ENCODE data around the gene PGM1. TPM values are rescaled to one million over a fixed set of nuclear protein-coding genes. Genes with fewer than 3 reads are reported as not detected.

Gene PGM1
- total and polyA plus RNA-seq, 10 of the 15 experiments (the other 5 are each of a cell fraction or from before 2014, with no cell fraction given): 22.5 to 72.6 (median 50.8) TPM

DNA sequence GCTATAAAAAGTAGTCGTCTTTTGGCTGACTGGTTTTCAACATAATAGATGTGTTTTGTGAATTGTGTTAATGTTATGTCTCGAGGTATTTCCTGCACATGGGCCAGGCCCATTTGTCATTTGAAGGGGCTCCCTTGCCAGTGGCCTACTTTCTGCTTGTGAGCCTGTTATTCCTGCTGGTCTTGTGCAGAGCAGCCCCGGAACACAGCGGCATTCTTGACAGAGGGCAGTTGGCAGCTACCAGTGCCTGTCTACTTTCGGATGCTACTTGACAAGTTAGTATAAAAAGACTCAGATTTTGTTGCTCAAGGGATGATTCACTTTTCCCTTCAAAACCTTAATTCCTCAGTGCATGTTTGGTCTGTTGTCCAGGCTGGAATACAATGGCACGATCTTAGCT lies 28.5 kb downstream of the PGM1 start (continued):
- no peak for TF ChIP-seq NFYB (IDR thresholded peaks at IDR 0.05; ENCODE audit: insufficient read depth, low read depth, low read length)
- no peak for TF ChIP-seq CEBPB (IDR thresholded peaks at IDR 0.05; ENCODE audit: borderline replicate concordance in 1 of 2, low read depth in 2 of 2, low read length in 2 of 2)

- BruUV-seq (replicated peaks): no TSS peak
- RAD21 ChIA-PET (ENCODE audit: unreplicated experiment): interaction anchor here (0.5 to 2.0 kb wide), 2 partner anchors 65 to 1054 kb away, joined by 3 to 8 read pairs; no protein-coding TSS in a partner anchor
- Histone ChIP-seq H3K4me3 (no peak overlapping the region), H3K27ac (ENCODE audit: control insufficient read depth, insufficient read depth) (no peak overlapping the region), H3K9me3 (replicated peaks; ENCODE audit: control insufficient read depth, insufficient read depth, low read length) (no peaks in the 10 kb centered on the region; the same call in 2 of the 3 replicates), H2AFZ (ENCODE audit: control insufficient read depth, low read depth, low read length) (peak overlapping the region; percentile 20; the same call in 1 of the 2 replicates), H3K4me2 (ENCODE audit: control insufficient read depth, insufficient read depth) (peak overlapping the region; percentile 47), H3K4me1 (ENCODE audit: control insufficient read depth, insufficient read depth, low read length) (peaks cover 6% of the 10 kb centered on the region; the same call in 1 of the 2 replicates), H3K27me3 (replicated peaks in 1 of 2; ENCODE audit: control insufficient read depth in 2 of 2, insufficient read depth in 2 of 2, low read length in 1 of 2) (no peaks in the 10 kb centered on the region), H4K20me1 (ENCODE audit: control insufficient read depth, insufficient read depth) (no peaks in the 10 kb centered on the region), H3K79me2 (ENCODE audit: control insufficient read depth, insufficient read depth, low read length) (no peaks in the 10 kb centered on the region; the same call in none of the 2 replicates), H3K9ac (ENCODE audit: control insufficient read depth, insufficient read depth, low read length) (no peak overlapping the region; the same call in 1 of the 2 replicates), H3K36me3 (ENCODE audit: control insufficient read depth in 2 of 2, insufficient read depth in 2 of 2, low read length in 1 of 2) (peaks cover 0 to under 1% of the 10 kb centered on the region in 2 experiments; a peak in 1 of 4 replicates)
- CTCF ChIA-PET: interaction anchor here (0.7 to 3.4 kb wide), 8 partner anchors 9 to 623 kb away, joined by 3 to 12 read pairs (median 6); no protein-coding TSS in a partner anchor
- ATAC-seq (peak; percentile 69), DNase-seq (ENCODE audit: low read depth, low spot score) (peak; percentile 3), FAIRE-seq (no peak)
- WGBS (ENCODE audit: insufficient coverage, insufficient replicate concordance, low lambda C conversion rate, missing lambda C conversion rate): 36% methylated on average over 7 of the region's 7 CpGs
- in situ Hi-C loops (cut with MboI): no loop called here
- 0 out of 2 replicates have a peak, but pooled peaks have one; percentile 6 for TF ChIP-seq RUNX3 (IDR thresholded peaks at IDR 0.05; ENCODE audit: low read length)
- TF ChIP-seq JUNB (IDR thresholded peaks at IDR 0.05): no peak
- peak; percentile 34; the same call in 1 of the 2 replicates for TF ChIP-seq NR2F1 (conservative IDR thresholded peaks at IDR 0.05)
- TF ChIP-seq, protein P1, sequence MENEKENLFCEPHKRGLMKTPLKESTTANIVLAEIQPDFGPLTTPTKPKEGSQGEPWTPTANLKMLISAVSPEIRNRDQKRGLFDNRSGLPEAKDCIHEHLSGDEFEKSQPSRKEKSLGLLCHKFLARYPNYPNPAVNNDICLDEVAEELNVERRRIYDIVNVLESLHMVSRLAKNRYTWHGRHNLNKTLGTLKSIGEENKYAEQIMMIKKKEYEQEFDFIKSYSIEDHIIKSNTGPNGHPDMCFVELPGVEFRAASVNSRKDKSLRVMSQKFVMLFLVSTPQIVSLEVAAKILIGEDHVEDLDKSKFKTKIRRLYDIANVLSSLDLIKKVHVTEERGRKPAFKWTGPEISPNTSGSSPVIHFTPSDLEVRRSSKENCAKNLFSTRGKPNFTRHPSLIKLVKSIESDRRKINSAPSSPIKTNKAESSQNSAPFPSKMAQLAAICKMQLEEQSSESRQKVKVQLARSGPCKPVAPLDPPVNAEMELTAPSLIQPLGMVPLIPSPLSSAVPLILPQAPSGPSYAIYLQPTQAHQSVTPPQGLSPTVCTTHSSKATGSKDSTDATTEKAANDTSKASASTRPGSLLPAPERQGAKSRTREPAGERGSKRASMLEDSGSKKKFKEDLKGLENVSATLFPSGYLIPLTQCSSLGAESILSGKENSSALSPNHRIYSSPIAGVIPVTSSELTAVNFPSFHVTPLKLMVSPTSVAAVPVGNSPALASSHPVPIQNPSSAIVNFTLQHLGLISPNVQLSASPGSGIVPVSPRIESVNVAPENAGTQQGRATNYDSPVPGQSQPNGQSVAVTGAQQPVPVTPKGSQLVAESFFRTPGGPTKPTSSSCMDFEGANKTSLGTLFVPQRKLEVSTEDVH (IDR thresholded peaks at IDR 0.05; ENCODE audit: low read depth, partially characterized antibody): no peak
- TF ChIP-seq YY1 (IDR thresholded peaks at IDR 0.05; ENCODE audit: low read depth, low read length): peak; percentile 19; the same call in 1 of the 2 replicates
- TF ChIP-seq RAD21 (IDR thresholded peaks at IDR 0.05; ENCODE audit: insufficient read depth, low read depth, low read length): peak; percentile 37
- SMC1A ChIA-PET (ENCODE audit: uncharacterized antibody, unreplicated experiment): interaction anchor here (0.8 to 2.5 kb wide), 8 partner anchors 9 to 77 kb away, joined by 3 to 7 read pairs (median 3); no protein-coding TSS in a partner anchor
- intact Hi-C loops (cut with micrococcal nuclease; ENCODE audit: unreplicated experiment): no loop called here
- POLR2A ChIA-PET: interaction anchor here (1.4 kb wide), 1 partner anchor 12 kb away, joined by 5 read pairs; no protein-coding TSS in a partner anchor
These were observed 29.8 kb downstream of the PGM1 start for GRCh38 chr1:63622849-63623566.

Measured in GM12878 (cell line).